Measurements from ENCODE around the gene OR7A17. TPM values are rescaled to one million over a fixed set of nuclear protein-coding genes. Genes with fewer than 3 reads are reported as not detected.
A peak's percentile ranks its signal among the peaks of the same experiment; 100 is the strongest.

OR7A17 gene
- polyA plus RNA-seq, 1 donor = not detected

DNA sequence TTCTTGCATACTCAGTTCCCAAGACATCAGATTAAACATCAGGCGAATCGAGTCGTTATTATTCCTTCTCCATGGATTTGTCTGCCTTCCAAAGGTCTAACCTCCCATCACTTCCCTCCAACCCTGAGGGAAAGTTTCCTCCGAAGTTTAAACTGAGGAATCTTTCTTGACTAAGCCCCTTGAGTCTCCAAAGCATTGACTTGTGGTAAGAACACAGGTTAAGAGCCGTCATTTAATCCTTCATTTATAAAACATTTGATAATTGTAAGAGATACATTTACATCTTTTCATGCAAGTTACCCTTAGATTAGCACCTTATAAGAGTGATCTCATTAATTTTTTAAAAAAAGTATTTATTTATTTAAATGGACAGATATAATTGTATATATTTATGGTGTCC lies 37.1 kb downstream of the OR7A17 start, which contains the start of gene OR7A10:
OR7A10 (minus strand) TSS at position 101 of the 400 bp plus-strand sequence. CDS start 7,045 bp downstream, outside the sequence.
- no peaks in the 10 kb centered on the region for H3K27me3 ChIP-seq (ENCODE audit: control insufficient read depth, insufficient read depth, low read length)
- H3K4me1 ChIP-seq (ENCODE audit: control insufficient read depth, insufficient read depth, low read length) = no peaks in the 10 kb centered on the region
- H3K4me3 ChIP-seq (ENCODE audit: low read length) = no peak within 1 kb of the TSS
- no peaks in the 10 kb centered on the region for H3K36me3 ChIP-seq (ENCODE audit: control insufficient read depth, insufficient read depth, low read length)
- no peak within 1 kb of the TSS for H3K27ac ChIP-seq (ENCODE audit: low read length)
- WGBS (ENCODE audit: insufficient coverage, low lambda C conversion rate) = 83% methylated on average over 1 of the region's 5 CpGs
- H3K9me3 ChIP-seq (ENCODE audit: control insufficient read depth, low read depth, low read length) = no peaks in the 10 kb centered on the region
- no peak for DNase-seq

DNA sequence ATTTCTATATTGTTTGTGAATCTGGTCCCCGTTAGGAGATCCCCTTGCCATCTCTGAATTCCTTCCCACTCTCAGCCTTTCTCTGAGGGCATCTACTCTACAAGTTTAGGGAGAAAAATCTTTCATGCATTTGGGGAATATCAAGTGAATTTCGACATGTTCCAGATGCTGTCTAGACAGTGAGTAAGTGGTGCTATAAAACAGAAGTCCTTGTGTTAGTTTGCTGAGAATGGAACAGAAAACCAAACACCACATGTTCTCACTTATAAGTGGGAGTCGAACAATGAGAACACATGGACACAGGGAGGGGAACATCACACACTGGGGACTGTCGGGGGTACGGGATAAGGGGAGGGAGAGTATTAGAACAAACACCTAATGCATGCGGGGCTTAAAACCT lies 42.4 kb downstream of the OR7A17 start:
- Histone ChIP-seq H3K4me3 (ENCODE audit: low read length) (no peak overlapping the region), H3K9me3 (ENCODE audit: control insufficient read depth, low read depth, low read length) (no peaks in the 10 kb centered on the region), H3K27me3 (ENCODE audit: control insufficient read depth, insufficient read depth, low read length) (no peaks in the 10 kb centered on the region), H3K36me3 (ENCODE audit: control insufficient read depth, insufficient read depth, low read length) (no peaks in the 10 kb centered on the region), H3K27ac (ENCODE audit: low read length) (no peak overlapping the region), H3K4me1 (ENCODE audit: control insufficient read depth, insufficient read depth, low read length) (no peaks in the 10 kb centered on the region)
- no peak for DNase-seq
- no CpG with 5 or more reads among the region's 6 CpGs for WGBS (ENCODE audit: insufficient coverage, low lambda C conversion rate)

- Histone ChIP-seq H3K36me3 (ENCODE audit: control insufficient read depth, insufficient read depth, low read length) (no peaks in the 10 kb centered on the region), H3K27me3 (ENCODE audit: control insufficient read depth, insufficient read depth, low read length) (no peaks in the 10 kb centered on the region), H3K9me3 (ENCODE audit: control insufficient read depth, low read depth, low read length) (no peaks in the 10 kb centered on the region), H3K27ac (ENCODE audit: low read length) (no peak overlapping the region), H3K4me1 (ENCODE audit: control insufficient read depth, insufficient read depth, low read length) (no peaks in the 10 kb centered on the region), H3K4me3 (ENCODE audit: low read length) (no peak overlapping the region)
- WGBS (ENCODE audit: insufficient coverage, low lambda C conversion rate) = 70% methylated on average over 2 of the region's 2 CpGs
- DNase-seq = no peak
Observed at GRCh38 chr19:14843169-14843568, 42.8 kb downstream of the OR7A17 start.

DNA sequence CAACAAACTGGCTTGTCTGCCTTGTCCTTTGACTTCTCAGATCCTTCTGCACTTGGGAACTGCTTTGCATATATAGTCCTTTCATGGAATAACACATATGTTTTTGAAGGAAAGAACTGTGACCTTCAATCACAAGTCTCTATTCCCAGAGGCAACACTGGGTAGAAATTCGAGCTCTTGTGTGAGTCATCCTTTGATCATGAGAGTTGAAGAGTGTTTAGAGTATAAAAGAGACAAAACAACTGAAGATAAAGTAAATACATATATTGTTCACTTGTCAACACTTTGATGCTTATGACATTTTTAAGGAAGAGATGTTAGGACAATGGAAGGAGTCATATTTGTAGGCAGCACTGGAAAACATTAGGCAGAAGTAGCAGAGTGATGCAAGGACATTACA lies 45.7 kb downstream of the OR7A17 start:
- H3K4me3 ChIP-seq (ENCODE audit: low read length) = no peak overlapping the region
- H3K9me3 ChIP-seq (ENCODE audit: control insufficient read depth, low read depth, low read length) = no peaks in the 10 kb centered on the region
- no peak overlapping the region for H3K27ac ChIP-seq (ENCODE audit: low read length)
- H3K36me3 ChIP-seq (ENCODE audit: control insufficient read depth, insufficient read depth, low read length) = no peaks in the 10 kb centered on the region
- no peak for DNase-seq
- H3K27me3 ChIP-seq (ENCODE audit: control insufficient read depth, insufficient read depth, low read length) = no peaks in the 10 kb centered on the region
- H3K4me1 ChIP-seq (ENCODE audit: control insufficient read depth, insufficient read depth, low read length) = no peaks in the 10 kb centered on the region
- WGBS (ENCODE audit: insufficient coverage, low lambda C conversion rate) = no CpG with 5 or more reads among the region's 1 CpG

GRCh38 chr19:14837391-14837790 lies 48.5 kb downstream of the OR7A17 start:
- no peaks in the 10 kb centered on the region for H3K36me3 ChIP-seq (ENCODE audit: control insufficient read depth, insufficient read depth, low read length)
- WGBS (ENCODE audit: insufficient coverage, low lambda C conversion rate) = no CpG with 5 or more reads among the region's 4 CpGs

DNA sequence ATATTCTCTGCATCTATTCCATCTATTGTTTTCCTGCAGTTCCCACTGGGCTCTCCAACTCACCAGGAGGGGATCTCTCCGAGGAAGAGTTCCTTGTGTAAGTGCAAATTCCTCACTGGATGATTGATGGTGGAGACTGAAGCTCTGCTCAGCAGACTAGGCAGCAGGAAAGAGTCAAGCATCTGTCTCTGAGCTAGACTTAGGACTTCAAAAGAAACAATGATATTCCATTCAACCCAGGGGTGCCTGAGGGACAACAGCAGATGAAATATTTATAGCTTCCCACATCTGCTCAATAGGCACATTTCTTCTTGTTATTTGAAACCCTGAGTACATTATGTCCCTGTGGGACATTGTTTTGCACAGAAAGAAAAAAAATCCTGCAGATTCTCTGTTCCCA lies 50.9 kb downstream of the OR7A17 start, which contains the start of the genes OR7A5 and OR7C1:
OR7A5 (minus strand) TSS at position 175 of the 400 bp plus-strand sequence. CDS start 6,944 bp downstream, outside the sequence.
OR7C1 (minus strand) TSS at position 175 of the 400 bp plus-strand sequence. CDS start 35,049 bp downstream, outside the sequence.
- Histone ChIP-seq H3K9me3 (ENCODE audit: control insufficient read depth, low read depth, low read length) (no peaks in the 10 kb centered on the region), H3K27ac (ENCODE audit: low read length) (no peak within 1 kb of the TSS), H3K4me3 (ENCODE audit: low read length) (no peak within 1 kb of the TSS), H3K27me3 (ENCODE audit: control insufficient read depth, insufficient read depth, low read length) (no peaks in the 10 kb centered on the region), H3K4me1 (ENCODE audit: control insufficient read depth, insufficient read depth, low read length) (no peaks in the 10 kb centered on the region), H3K36me3 (ENCODE audit: control insufficient read depth, insufficient read depth, low read length) (no peaks in the 10 kb centered on the region)
- DNase-seq = no peak
- WGBS (ENCODE audit: insufficient coverage, low lambda C conversion rate) = no CpG with 5 or more reads among the region's 1 CpG

More at GRCh38 chr19:14837391-14837790, 48.5 kb downstream of the OR7A17 start:
- Histone ChIP-seq H3K4me1 (ENCODE audit: control insufficient read depth, insufficient read depth, low read length) (no peaks in the 10 kb centered on the region), H3K27me3 (ENCODE audit: control insufficient read depth, insufficient read depth, low read length) (no peaks in the 10 kb centered on the region), H3K4me3 (ENCODE audit: low read length) (no peak overlapping the region), H3K9me3 (ENCODE audit: control insufficient read depth, low read depth, low read length) (no peaks in the 10 kb centered on the region), H3K27ac (ENCODE audit: low read length) (no peak overlapping the region)
- no peak for DNase-seq

DNA sequence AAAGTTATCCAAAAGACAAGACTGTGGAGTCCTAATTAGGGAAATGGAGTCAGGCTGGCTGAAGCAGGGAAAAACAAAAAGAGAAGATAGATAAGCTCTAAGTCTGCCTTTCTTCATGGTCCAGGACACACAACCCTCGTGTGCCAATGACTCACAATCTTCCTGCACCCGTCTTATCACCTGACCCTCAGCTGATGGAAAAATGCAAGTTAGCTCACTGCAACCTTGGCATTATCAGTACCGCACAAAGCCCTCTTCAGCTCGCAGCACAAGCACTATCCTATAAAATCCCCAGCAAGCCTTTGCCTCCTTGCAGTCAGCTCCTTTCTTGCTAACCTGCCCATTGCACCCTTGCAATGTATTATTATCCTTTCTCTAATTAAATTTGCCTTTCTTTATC lies 55.2 kb downstream of the OR7A17 start:
- WGBS (ENCODE audit: insufficient coverage, low lambda C conversion rate) = no CpG with 5 or more reads among the region's 4 CpGs
- H3K27me3 ChIP-seq (ENCODE audit: control insufficient read depth, insufficient read depth, low read length) = no peaks in the 10 kb centered on the region
- H3K36me3 ChIP-seq (ENCODE audit: control insufficient read depth, insufficient read depth, low read length) = no peaks in the 10 kb centered on the region
- H3K4me3 ChIP-seq (ENCODE audit: low read length) = no peak overlapping the region
- no peak overlapping the region for H3K27ac ChIP-seq (ENCODE audit: low read length)
- H3K9me3 ChIP-seq (ENCODE audit: control insufficient read depth, low read depth, low read length) = no peaks in the 10 kb centered on the region
- peak; percentile 0 to 5 for DNase-seq
- H3K4me1 ChIP-seq (ENCODE audit: control insufficient read depth, insufficient read depth, low read length) = no peaks in the 10 kb centered on the region

Other genes with a start within 250 kb of the OR7A17 start
- gene ADGRE3, start 211.3 kb downstream of the OR7A17 start, polyA plus RNA-seq = 0.79 TPM
- 14.1 TPM for gene ZNF333, start 196.1 kb downstream of the OR7A17 start, polyA plus RNA-seq
- 1.2 TPM for gene ADGRE2, start 107.6 kb downstream of the OR7A17 start, polyA plus RNA-seq
- not detected for gene OR7A5, start 50.9 kb downstream of the OR7A17 start, polyA plus RNA-seq
- 0.03 TPM for gene OR7C1, start 50.9 kb downstream of the OR7A17 start, polyA plus RNA-seq
- not detected for gene OR7A10, start 37.2 kb downstream of the OR7A17 start, polyA plus RNA-seq
- gene OR7C2, start 55.4 kb upstream of the OR7A17 start, polyA plus RNA-seq = not detected
- gene SLC1A6, start 93.7 kb upstream of the OR7A17 start, polyA plus RNA-seq = 0.31 TPM
- not detected for gene CASP14, start 163.3 kb upstream of the OR7A17 start, polyA plus RNA-seq
- not detected for gene OR1I1, start 196.1 kb upstream of the OR7A17 start, polyA plus RNA-seq
- 7.9 TPM for gene SYDE1, start 221.3 kb upstream of the OR7A17 start, polyA plus RNA-seq